OCI-LY7 (cell line): ENCODE results near the gene GCH1.

ENCODE experiments used
- EZH2phosphoT487 ChIP-seq: fragments of 200-600 bp; sonication (generic); IDR thresholded peaks from 2 replicates; pipeline ENCODE4 v1.6.1; 2018; ENCODE audit warnings: low read depth, borderline replicate concordance, mild to moderate bottlenecking, mixed run types, antibody characterized with exemption, low read length, moderate library complexity, mixed read lengths
- TF ChIP-seq, protein P1 (sequence below): fragments of 200-600 bp; sonication (generic); conservative IDR thresholded peaks from 2 replicates; pipeline ENCODE4 v1.5.1; 2014; ENCODE audit warnings: mild to moderate bottlenecking, antibody characterized with exemption, low read length, moderate library complexity, mixed read lengths

- TF ChIP-seq, protein P1, sequence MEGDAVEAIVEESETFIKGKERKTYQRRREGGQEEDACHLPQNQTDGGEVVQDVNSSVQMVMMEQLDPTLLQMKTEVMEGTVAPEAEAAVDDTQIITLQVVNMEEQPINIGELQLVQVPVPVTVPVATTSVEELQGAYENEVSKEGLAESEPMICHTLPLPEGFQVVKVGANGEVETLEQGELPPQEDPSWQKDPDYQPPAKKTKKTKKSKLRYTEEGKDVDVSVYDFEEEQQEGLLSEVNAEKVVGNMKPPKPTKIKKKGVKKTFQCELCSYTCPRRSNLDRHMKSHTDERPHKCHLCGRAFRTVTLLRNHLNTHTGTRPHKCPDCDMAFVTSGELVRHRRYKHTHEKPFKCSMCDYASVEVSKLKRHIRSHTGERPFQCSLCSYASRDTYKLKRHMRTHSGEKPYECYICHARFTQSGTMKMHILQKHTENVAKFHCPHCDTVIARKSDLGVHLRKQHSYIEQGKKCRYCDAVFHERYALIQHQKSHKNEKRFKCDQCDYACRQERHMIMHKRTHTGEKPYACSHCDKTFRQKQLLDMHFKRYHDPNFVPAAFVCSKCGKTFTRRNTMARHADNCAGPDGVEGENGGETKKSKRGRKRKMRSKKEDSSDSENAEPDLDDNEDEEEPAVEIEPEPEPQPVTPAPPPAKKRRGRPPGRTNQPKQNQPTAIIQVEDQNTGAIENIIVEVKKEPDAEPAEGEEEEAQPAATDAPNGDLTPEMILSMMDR: no peak
- no peak for TF ChIP-seq EZH2phosphoT487
Measured at GRCh38 chr14:54882521-54882920, 20.1 kb downstream of the GCH1 start.
